Fibroblast of the conjunctiva (primary cell): ENCODE data around the gene MTMR12.
"Not testable (repeated sequence)": the region's sequence is repeated elsewhere in the genome, so short reads cannot be mapped to it uniquely, and the experiment has no call there.

Experiments used
- DNase-seq: peaks from one replicate; pipeline ENCODE4 v3.0.0-alpha.2; 2010; ENCODE audit warnings: low read depth

MTMR12 gene

GRCh38 chr5:32232441-32233219 lies 80.1 kb downstream of the MTMR12 start:
- DNase-seq: peak; percentile 59

DNA sequence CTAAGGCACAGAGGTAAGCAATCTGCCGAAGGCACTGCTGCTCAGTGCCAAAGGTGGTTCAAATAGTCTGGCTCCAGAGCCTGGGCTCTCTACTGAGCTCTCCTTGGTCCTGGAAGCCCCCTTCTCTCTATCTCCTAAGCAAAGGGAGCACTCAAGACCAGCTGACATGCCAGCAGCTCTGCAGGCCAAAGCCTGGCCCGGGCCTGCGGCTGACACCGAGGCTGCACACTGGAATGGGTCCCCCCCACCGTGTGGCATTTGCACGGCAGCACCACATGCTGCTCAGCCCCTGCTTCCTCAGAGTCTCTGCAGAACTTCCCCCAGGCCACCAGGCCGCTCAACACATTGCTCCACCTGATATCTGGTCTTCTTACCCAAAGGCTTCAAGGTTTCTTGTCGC lies 80.8 kb downstream of the MTMR12 start:
- no peak for DNase-seq

- DNase-seq: no peak
These were observed 81.5 kb downstream of the MTMR12 start for GRCh38 chr5:32231241-32231640.

GRCh38 chr5:32230356-32231099 lies 82.2 kb downstream of the MTMR12 start:
- DNase-seq: no peak

- no peak for DNase-seq
These were observed 83.2 kb downstream of the MTMR12 start for GRCh38 chr5:32229586-32229985.

GRCh38 chr5:32228816-32229215 lies 83.9 kb downstream of the MTMR12 start:
- no peak for DNase-seq

DNA sequence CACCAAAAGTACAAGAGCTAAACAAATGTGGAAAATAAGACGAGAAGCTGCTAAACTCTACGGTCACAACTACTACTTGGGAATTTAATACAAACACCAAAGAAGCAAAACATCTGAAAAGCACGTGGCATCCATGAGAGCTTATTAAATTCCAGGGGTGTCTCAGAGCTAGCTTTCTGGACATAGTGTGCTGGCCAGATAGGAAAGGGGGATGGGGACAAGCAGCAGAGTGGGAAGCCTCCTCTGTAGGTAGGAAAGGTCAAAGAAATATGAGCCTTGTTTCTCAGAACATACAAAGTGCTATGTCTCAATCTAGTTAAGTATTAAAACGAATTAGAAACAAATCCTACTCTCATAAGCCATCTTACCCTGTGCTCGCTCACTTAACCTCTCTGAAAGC lies 87.3 kb downstream of the MTMR12 start:
- peak; percentile 89 for DNase-seq

GRCh38 chr5:32223972-32224609 lies 88.6 kb downstream of the MTMR12 start:
- DNase-seq: no peak

DNA sequence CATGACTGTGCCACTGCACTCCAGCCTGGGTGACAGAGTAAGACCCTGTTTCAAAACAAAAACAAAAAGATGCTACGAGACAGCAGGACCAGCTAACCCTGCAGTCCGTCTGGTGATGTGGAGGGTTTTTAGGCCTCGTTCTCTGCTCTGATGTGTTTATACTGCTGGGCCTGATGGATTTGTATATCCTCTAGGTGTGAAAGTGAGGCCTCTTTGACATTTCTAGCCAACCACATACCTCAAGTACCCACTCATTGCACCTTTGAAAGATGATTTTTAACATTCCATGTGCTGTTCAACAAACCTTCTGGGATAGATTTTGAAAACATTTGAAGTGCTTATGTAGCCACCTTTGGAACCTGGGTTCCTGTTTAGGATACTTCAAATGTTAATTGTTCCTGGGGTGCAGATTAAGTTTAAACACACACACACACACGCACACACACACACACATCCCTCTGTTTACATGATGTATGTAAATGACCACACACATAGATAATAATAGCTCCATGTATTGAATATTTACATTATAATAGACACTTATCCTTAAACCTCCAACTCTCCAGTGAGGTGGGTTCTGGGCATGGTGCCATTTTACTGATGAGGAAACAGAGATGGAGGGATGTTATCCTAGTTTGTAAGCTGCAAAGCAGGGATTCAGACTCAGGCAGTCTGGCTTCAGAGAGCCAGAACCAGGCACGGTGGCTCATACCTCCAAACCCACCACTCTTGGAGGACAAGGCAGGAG lies 89.8 kb downstream of the MTMR12 start:
- no peak for DNase-seq

- no peak for DNase-seq
These were observed 94.8 kb downstream of the MTMR12 start for GRCh38 chr5:32217886-32218396.

GRCh38 chr5:32214344-32214743 lies 98.4 kb downstream of the MTMR12 start:
- not testable (repeated sequence) for DNase-seq

DNA sequence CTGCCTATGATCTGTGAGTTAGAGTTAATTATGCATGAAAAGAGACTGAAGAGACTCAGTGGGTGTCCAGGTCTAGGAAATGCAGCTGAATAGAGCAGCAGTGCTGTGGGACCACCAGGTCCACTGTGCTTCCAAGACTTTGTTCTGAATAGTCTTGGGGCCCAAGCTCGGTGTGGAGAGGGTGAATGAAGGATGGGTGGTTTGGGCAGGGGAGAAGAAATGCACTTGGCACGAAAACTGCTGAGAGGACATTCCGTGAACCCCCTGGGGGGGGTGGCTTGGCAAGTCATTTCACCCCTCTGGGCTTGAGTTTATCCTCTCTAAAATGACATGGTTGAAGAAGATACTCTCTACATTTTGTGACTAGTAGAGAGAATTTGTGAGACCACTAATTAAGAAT lies 102.6 kb downstream of the MTMR12 start:
- no peak for DNase-seq

- not testable (repeated sequence) for DNase-seq
These were observed 103.9 kb downstream of the MTMR12 start for GRCh38 chr5:32208837-32209236.

DNA sequence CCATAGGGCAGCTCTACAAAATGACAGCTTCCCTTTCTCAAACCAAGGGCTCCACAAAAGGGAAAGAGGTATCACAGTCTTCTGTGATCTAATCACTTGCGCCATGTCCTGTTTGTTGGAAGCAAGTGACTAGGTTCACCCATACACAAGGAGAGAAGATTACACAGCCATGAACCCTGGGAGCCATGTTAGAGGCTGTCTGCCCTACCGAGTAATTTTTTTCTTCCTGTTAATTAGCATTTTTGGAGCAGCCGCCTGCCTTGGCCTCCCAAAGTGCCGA lies 105.4 kb downstream of the MTMR12 start:
- no peak for DNase-seq

GRCh38 chr5:32206509-32207354 lies 106.0 kb downstream of the MTMR12 start:
- no peak for DNase-seq

GRCh38 chr5:32206053-32206452 lies 106.7 kb downstream of the MTMR12 start:
- no peak for DNase-seq

- peak; percentile 49 for DNase-seq
These were observed 110.3 kb downstream of the MTMR12 start for GRCh38 chr5:32202394-32202793.

DNA sequence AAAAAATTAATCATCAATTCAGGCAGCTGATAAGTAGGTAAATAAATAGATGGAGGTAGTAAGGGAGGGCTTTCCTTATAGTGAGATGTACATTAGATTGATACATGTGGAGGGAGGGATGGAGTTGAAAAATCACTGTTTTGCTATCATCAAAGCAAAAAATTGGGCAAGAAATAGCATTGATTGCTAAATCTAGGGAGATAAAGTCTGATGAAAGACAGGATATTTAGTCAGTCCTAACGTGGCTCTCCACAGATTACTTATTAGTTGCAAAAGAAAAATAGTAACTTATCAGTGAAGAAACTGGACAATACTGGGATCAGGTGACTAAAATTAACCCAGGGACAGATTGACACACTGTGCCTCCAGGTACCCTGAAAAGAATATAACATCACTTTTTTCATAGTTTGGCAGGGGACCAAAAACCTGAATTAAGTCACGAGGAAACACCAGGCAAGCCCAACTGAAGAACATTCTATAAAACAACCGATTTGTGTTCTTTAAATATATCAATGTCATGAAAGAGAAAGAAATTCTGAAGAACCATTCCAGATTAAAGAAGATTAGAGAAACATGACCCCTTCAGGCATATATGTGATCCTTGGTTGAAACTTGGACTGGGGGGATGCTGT lies 111.5 kb downstream of the MTMR12 start:
- no peak for DNase-seq

- DNase-seq: no peak
These were observed 115.7 kb downstream of the MTMR12 start for GRCh38 chr5:32197032-32197431.

- no peak for DNase-seq
These were observed 117.5 kb downstream of the MTMR12 start for GRCh38 chr5:32195265-32195664.

DNA sequence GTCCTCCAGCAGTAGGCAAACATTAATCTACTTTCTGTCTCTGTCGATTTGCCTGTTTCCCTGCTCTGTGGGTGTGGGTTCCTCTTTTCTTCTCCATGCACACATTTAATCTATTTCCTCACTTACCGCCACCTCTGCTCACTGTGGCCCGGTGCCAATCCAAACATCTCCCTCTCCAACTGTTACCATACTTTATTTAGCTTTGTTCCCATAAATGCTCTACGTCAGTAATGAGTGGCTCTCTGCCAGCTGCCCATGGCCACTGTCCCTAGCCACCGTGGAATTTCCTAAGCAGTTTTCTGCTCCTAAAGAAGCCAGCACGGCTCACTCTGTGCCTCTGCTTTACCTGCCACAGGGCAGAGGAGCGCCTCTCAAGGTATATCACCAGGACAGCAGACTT lies 119.1 kb downstream of the MTMR12 start:
- DNase-seq: peak; percentile 65
